Measurements from ENCODE around the gene SOHLH1.

The SOHLH1 gene

GRCh38 chr9:135729480-135729879 is 30.2 kb upstream of the SOHLH1 start:
- Histone ChIP-seq H3K9me3 (ENCODE audit: control insufficient read depth, insufficient read depth, low read depth, low read length) (no peaks in the 10 kb centered on the region), H3K4me1 (ENCODE audit: control insufficient read depth, insufficient read depth, low read length) (no peaks in the 10 kb centered on the region), H3K4me3 (ENCODE audit: low read depth, low read length) (no peak overlapping the region), H3K27ac (ENCODE audit: extremely low read depth, low read depth, low read length) (no peak overlapping the region), H3K36me3 (ENCODE audit: control insufficient read depth in 2 of 2, insufficient read depth in 1 of 2, low read length in 2 of 2) (no peaks in the 10 kb centered on the region)
- POLR2A ChIA-PET: no interaction called here
- no peak for TF ChIP-seq ZSCAN4 (tag by site-specific recombination; IDR thresholded peaks at IDR 0.05)
- TF ChIP-seq REST (tag by site-specific recombination; IDR thresholded peaks at IDR 0.05): 0 out of 2 replicates have a peak, but pooled peaks have one; percentile 19
- TF ChIP-seq REPIN1 (tag by site-specific recombination; IDR thresholded peaks at IDR 0.05; ENCODE audit: low read depth): no peak
- TF ChIP-seq AEBP2 (tag by site-specific recombination; IDR thresholded peaks at IDR 0.05; ENCODE audit: borderline replicate concordance): no peak
- no peak for TF ChIP-seq ZBTB48 (tag by site-specific recombination; IDR thresholded peaks at IDR 0.05)
- CTCF ChIA-PET: interaction anchor here (0.6 to 0.9 kb wide), 2 partner anchors 21 to 409 kb away, joined by 3 read pairs; no protein-coding TSS in a partner anchor

- Histone ChIP-seq H3K27ac (ENCODE audit: extremely low read depth, low read depth, low read length) (no peak overlapping the region), H3K36me3 (ENCODE audit: control insufficient read depth in 2 of 2, insufficient read depth in 1 of 2, low read length in 2 of 2) (no peaks in the 10 kb centered on the region), H3K4me1 (ENCODE audit: control insufficient read depth, insufficient read depth, low read length) (no peaks in the 10 kb centered on the region), H3K4me3 (ENCODE audit: low read depth, low read length) (no peak overlapping the region), H3K9me3 (ENCODE audit: control insufficient read depth, insufficient read depth, low read depth, low read length) (no peaks in the 10 kb centered on the region)
- CTCF ChIA-PET: interaction anchor here (0.6 kb wide), 1 partner anchor 26 kb away, joined by 3 read pairs; the partner anchor contains the start of gene KCNT1
- TF ChIP-seq ZNF670 (tag by site-specific recombination; IDR thresholded peaks at IDR 0.05; ENCODE audit: low read depth) (no peak), ZNF175 (tag by site-specific recombination; IDR thresholded peaks at IDR 0.05) (no peak), ZSCAN16 (tag by site-specific recombination; IDR thresholded peaks at IDR 0.05) (no peak), ZNF184 (tag by site-specific recombination; IDR thresholded peaks at IDR 0.05) (no peak)
- POLR2A ChIA-PET: no interaction called here
These were observed 29.3 kb upstream of the SOHLH1 start for GRCh38 chr9:135728436-135729110.

- ChIA-PET POLR2A (no interaction called here), CTCF (no interaction called here)
- H3K27ac ChIP-seq (ENCODE audit: extremely low read depth, low read depth, low read length): no peak overlapping the region
- H3K4me3 ChIP-seq (ENCODE audit: low read depth, low read length): no peak overlapping the region
- TF ChIP-seq ZFP69B (tag by site-specific recombination; IDR thresholded peaks at IDR 0.05) (0 out of 2 replicates have a peak, but pooled peaks have one; percentile 44), ZNF366 (tag by site-specific recombination; conservative IDR thresholded peaks at IDR 0.05) (peak; percentile 59), ZNF518A (tag by site-specific recombination; conservative IDR thresholded peaks at IDR 0.05; ENCODE audit: low read depth) (no peak), PRDM1 (tag by site-specific recombination; IDR thresholded peaks at IDR 0.05) (no peak; the same call in 1 of the 2 replicates), ZNF692 (tag by site-specific recombination; IDR thresholded peaks at IDR 0.05) (0 out of 2 replicates have a peak, but pooled peaks have one; percentile 29), ZNF596 (tag by site-specific recombination; IDR thresholded peaks at IDR 0.05) (peak; percentile 97)
- H3K4me1 ChIP-seq (ENCODE audit: control insufficient read depth, insufficient read depth, low read length): no peaks in the 10 kb centered on the region
- no peaks in the 10 kb centered on the region for H3K36me3 ChIP-seq (ENCODE audit: control insufficient read depth in 2 of 2, insufficient read depth in 1 of 2, low read length in 2 of 2)
- H3K9me3 ChIP-seq (ENCODE audit: control insufficient read depth, insufficient read depth, low read depth, low read length): no peaks in the 10 kb centered on the region
These were observed 28.1 kb upstream of the SOHLH1 start for GRCh38 chr9:135727257-135727875.
